Activated naive CD8-positive, alpha-beta T cell treated with anti-CD3 and anti-CD28 coated beads, Interleukin-2, amount 50 U/mL, for 24 hours (primary cell): ENCODE results near the gene FUS.
A peak's percentile ranks its signal among the peaks of the same experiment; 100 is the strongest.
"Not testable (repeated sequence)": the region's sequence is repeated elsewhere in the genome, so short reads cannot be mapped to it uniquely, and the experiment has no call there.

Experiments used
- ATAC-seq: fragments of 150-1000 bp; cut with Tn5 transposase; one replicate; pipeline ENCODE4 v1.10.0; 2021
- DNase-seq: peaks from one replicate; pipeline ENCODE4 v3.0.0; 2021
- H3K27ac Mint-ChIP-seq: one replicate; pipeline ENCODE4 v1.8.0; 2021; ENCODE audit warnings: mild to moderate bottlenecking, mixed read lengths
- H3K27me3 Mint-ChIP-seq: one replicate; pipeline ENCODE4 v1.8.0; 2021; ENCODE audit warnings: mixed read lengths
- H3K36me3 Mint-ChIP-seq: one replicate; pipeline ENCODE4 v1.8.0; 2021; ENCODE audit warnings: low read depth, mixed read lengths
- H3K4me1 Mint-ChIP-seq: one replicate; pipeline ENCODE4 v1.8.0; 2021; ENCODE audit warnings: mixed read lengths
- H3K4me3 Mint-ChIP-seq: one replicate; pipeline ENCODE4 v1.8.0; 2021; ENCODE audit warnings: mild to moderate bottlenecking, moderate library complexity, mixed read lengths
- H3K9me3 Mint-ChIP-seq: one replicate; pipeline ENCODE4 v1.8.0; 2021; ENCODE audit warnings: mixed read lengths

The FUS gene

GRCh38 chr16:31179747-31180459 lies at the start of gene FUS:
FUS (plus strand) TSS chr16:31180139; CDS start chr16:31180215, 76 bp downstream.
- Mint-ChIP-seq H3K9me3 (no peaks in the 10 kb centered on the region), H3K27ac (peak within 1 kb of the TSS; percentile 100), H3K27me3 (peaks cover 3% of the 10 kb centered on the region), H3K36me3 (peaks cover 46% of the 10 kb centered on the region), H3K4me1 (peaks cover 70% of the 10 kb centered on the region), H3K4me3 (peak within 1 kb of the TSS; percentile 97)
- peak; percentile 93 for DNase-seq
- ATAC-seq, result peak; percentile 61

GRCh38 chr16:31130336-31130891 lies 49.5 kb upstream of the FUS start:
- Mint-ChIP-seq H3K4me1 (no peaks in the 10 kb centered on the region), H3K4me3 (no peak overlapping the region), H3K9me3 (no peaks in the 10 kb centered on the region), H3K36me3 (peaks cover 12% of the 10 kb centered on the region), H3K27me3 (no peaks in the 10 kb centered on the region), H3K27ac (no peak overlapping the region)
- DNase-seq (no peak), ATAC-seq (no peak)

GRCh38 chr16:31130899-31131298 lies 49.0 kb upstream of the FUS start:
- H3K9me3 Mint-ChIP-seq, result no peaks in the 10 kb centered on the region
- no peak for DNase-seq
- peaks cover 10% of the 10 kb centered on the region for H3K36me3 Mint-ChIP-seq
- H3K4me3 Mint-ChIP-seq, result no peak overlapping the region
- H3K27me3 Mint-ChIP-seq, result no peaks in the 10 kb centered on the region
- H3K4me1 Mint-ChIP-seq, result no peaks in the 10 kb centered on the region
- no peak overlapping the region for H3K27ac Mint-ChIP-seq
- ATAC-seq, result no peak

GRCh38 chr16:31131416-31131815 lies 48.5 kb upstream of the FUS start:
- peaks cover 8% of the 10 kb centered on the region for H3K36me3 Mint-ChIP-seq
- DNase-seq, result no peak
- H3K27me3 Mint-ChIP-seq, result no peaks in the 10 kb centered on the region
- H3K4me1 Mint-ChIP-seq, result no peaks in the 10 kb centered on the region
- no peak for ATAC-seq
- no peak overlapping the region for H3K4me3 Mint-ChIP-seq
- no peak overlapping the region for H3K27ac Mint-ChIP-seq
- H3K9me3 Mint-ChIP-seq, result no peaks in the 10 kb centered on the region

GRCh38 chr16:31131841-31132271 lies 48.1 kb upstream of the FUS start:
- ATAC-seq (no peak), DNase-seq (no peak)
- no peak overlapping the region for H3K27ac Mint-ChIP-seq
- H3K4me3 Mint-ChIP-seq, result no peak overlapping the region
- peaks cover 8% of the 10 kb centered on the region for H3K36me3 Mint-ChIP-seq
- H3K27me3 Mint-ChIP-seq, result no peaks in the 10 kb centered on the region
- H3K4me1 Mint-ChIP-seq, result no peaks in the 10 kb centered on the region
- no peaks in the 10 kb centered on the region for H3K9me3 Mint-ChIP-seq

- Mint-ChIP-seq H3K9me3 (no peaks in the 10 kb centered on the region), H3K4me1 (no peaks in the 10 kb centered on the region), H3K4me3 (no peak overlapping the region), H3K36me3 (peaks cover 8% of the 10 kb centered on the region), H3K27ac (no peak overlapping the region), H3K27me3 (no peaks in the 10 kb centered on the region)
- no peak for ATAC-seq
- no peak for DNase-seq
Measured at GRCh38 chr16:31132303-31132979, 47.5 kb upstream of the FUS start.

GRCh38 chr16:31133046-31133501 lies 46.9 kb upstream of the FUS start:
- no peaks in the 10 kb centered on the region for H3K9me3 Mint-ChIP-seq
- H3K4me3 Mint-ChIP-seq, result no peak overlapping the region
- peaks cover 5% of the 10 kb centered on the region for H3K36me3 Mint-ChIP-seq
- no peak overlapping the region for H3K27ac Mint-ChIP-seq
- ATAC-seq (no peak), DNase-seq (no peak)
- no peaks in the 10 kb centered on the region for H3K4me1 Mint-ChIP-seq
- H3K27me3 Mint-ChIP-seq, result no peaks in the 10 kb centered on the region

GRCh38 chr16:31134091-31134571 lies 45.8 kb upstream of the FUS start:
- no peaks in the 10 kb centered on the region for H3K9me3 Mint-ChIP-seq
- H3K27me3 Mint-ChIP-seq, result no peaks in the 10 kb centered on the region
- ATAC-seq (no peak), DNase-seq (no peak)
- no peaks in the 10 kb centered on the region for H3K4me1 Mint-ChIP-seq
- H3K36me3 Mint-ChIP-seq, result peaks cover 5% of the 10 kb centered on the region
- H3K27ac Mint-ChIP-seq, result no peak overlapping the region
- H3K4me3 Mint-ChIP-seq, result no peak overlapping the region

GRCh38 chr16:31134625-31135534 lies 45.1 kb upstream of the FUS start:
- ATAC-seq, result no peak
- H3K36me3 Mint-ChIP-seq, result peaks cover 5% of the 10 kb centered on the region
- H3K27ac Mint-ChIP-seq, result no peak overlapping the region
- no peaks in the 10 kb centered on the region for H3K4me1 Mint-ChIP-seq
- no peak overlapping the region for H3K4me3 Mint-ChIP-seq
- H3K27me3 Mint-ChIP-seq, result no peaks in the 10 kb centered on the region
- H3K9me3 Mint-ChIP-seq, result no peaks in the 10 kb centered on the region
- no peak for DNase-seq

GRCh38 chr16:31135535-31136286 lies 44.2 kb upstream of the FUS start, which contains the start of gene PRSS8:
PRSS8 (minus strand) TSS chr16:31135727; CDS start chr16:31135498, 229 bp downstream.
- ATAC-seq, result no peak
- H3K4me3 Mint-ChIP-seq, result no peak within 1 kb of the TSS
- H3K36me3 Mint-ChIP-seq, result peaks cover 3% of the 10 kb centered on the region
- H3K27me3 Mint-ChIP-seq, result no peaks in the 10 kb centered on the region
- H3K4me1 Mint-ChIP-seq, result no peaks in the 10 kb centered on the region
- no peaks in the 10 kb centered on the region for H3K9me3 Mint-ChIP-seq
- H3K27ac Mint-ChIP-seq, result no peak within 1 kb of the TSS
- no peak for DNase-seq

- Mint-ChIP-seq H3K27ac (no peak overlapping the region), H3K27me3 (no peaks in the 10 kb centered on the region), H3K4me3 (no peak overlapping the region), H3K4me1 (no peaks in the 10 kb centered on the region), H3K9me3 (no peaks in the 10 kb centered on the region), H3K36me3 (peaks cover under 1% of the 10 kb centered on the region)
- DNase-seq (no peak), ATAC-seq (no peak)
Measured at GRCh38 chr16:31136287-31136662, 43.7 kb upstream of the FUS start.

- H3K36me3 Mint-ChIP-seq, H3K27ac Mint-ChIP-seq, H3K4me1 Mint-ChIP-seq, DNase-seq, H3K27me3 Mint-ChIP-seq, ATAC-seq, H3K9me3 Mint-ChIP-seq, H3K4me3 Mint-ChIP-seq: not testable (repeated sequence)
Measured at GRCh38 chr16:31136822-31137499, 43.0 kb upstream of the FUS start.
